ENCODE measurements around the gene SYNE2.
A peak's percentile ranks its signal among the peaks of the same experiment; 100 is the strongest.
"Not testable (repeated sequence)": the region's sequence is repeated elsewhere in the genome, so short reads cannot be mapped to it uniquely, and the experiment has no call there.

SYNE2 gene

DNA sequence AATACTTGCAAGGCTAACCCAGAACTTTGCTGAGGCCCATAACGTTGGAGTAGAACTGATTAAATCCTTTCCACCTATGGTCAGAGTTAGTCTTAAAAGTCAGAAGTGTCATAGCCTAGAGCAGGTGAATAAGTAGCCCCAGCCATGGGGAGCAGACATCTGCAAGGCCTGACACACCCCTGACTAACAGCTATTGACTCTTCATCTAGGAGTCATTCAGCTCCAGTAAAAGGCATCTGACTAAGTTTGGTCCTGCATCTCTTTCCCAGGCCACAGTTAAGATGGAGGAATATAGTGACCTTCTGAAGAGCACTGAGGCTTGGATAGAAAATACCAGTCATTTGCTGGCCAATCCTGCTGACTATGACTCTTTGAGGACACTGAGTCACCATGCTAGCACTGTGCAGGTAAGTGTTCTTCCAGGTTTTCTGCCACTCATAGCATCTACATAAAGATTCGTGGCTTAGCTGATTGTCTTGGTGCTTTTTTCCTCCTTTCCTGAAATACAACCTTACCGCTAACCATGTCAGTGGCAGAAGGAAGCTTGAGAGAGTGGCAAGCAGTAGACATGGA is 228.5 kb downstream of the SYNE2 start:
- no peak for DNase-seq (ENCODE audit: low read depth)

DNA sequence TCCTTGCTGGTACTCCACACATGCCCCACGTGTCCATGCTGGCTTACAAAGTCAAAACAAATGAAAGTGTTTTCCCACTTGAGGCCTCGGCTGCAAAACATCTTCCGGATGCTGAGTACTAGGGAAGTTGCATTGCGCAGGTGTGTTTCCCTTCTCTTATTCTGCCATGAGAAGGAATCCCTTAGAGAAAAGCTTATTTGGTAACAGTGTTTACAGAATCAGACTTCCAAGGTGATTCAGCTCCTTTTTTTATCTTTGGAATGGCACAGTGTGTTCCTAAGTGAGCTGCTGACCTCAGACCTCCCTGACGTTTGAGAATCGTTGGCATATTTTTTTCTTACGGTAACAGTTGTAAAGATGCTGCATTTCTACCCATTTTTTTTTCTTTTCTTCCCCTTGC is 230.0 kb downstream of the SYNE2 start:
- no peak for DNase-seq (ENCODE audit: low read depth)

DNA sequence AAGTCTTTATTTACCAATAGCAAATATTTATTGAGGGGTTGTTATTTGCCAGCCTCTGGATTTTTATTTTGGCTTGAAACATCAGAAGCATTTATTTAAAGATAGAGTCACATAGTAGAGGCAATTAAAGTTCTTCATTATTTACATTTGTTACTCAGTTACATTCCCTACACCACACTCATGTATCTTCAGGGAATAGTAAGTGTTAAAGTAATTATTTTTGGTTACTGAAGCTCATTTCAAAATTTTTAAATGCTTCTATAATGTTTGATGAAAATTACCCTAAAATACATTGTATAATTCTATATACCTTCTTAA is 235.8 kb downstream of the SYNE2 start:
- no peak for DNase-seq (ENCODE audit: low read depth)

DNA sequence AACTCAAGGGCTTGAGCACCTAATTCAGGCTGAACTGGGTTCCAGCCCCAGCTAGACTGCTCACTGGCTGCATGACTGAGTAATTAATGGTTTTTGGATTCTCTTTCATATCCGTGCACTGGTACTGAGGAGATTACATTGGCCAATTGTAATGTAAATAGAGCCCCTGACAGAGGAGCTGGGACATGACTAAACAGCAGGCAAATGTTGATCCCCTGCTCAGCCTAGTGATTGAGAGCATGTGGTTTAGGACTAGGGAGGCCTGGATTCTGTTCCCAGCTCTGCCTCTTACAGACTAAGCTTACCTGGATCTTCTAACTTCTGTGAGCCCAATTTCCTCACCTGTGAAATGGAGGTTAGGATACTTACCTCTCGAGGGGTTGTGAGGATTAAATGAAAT is 237.1 kb downstream of the SYNE2 start:
- no peak for DNase-seq (ENCODE audit: low read depth)

DNA sequence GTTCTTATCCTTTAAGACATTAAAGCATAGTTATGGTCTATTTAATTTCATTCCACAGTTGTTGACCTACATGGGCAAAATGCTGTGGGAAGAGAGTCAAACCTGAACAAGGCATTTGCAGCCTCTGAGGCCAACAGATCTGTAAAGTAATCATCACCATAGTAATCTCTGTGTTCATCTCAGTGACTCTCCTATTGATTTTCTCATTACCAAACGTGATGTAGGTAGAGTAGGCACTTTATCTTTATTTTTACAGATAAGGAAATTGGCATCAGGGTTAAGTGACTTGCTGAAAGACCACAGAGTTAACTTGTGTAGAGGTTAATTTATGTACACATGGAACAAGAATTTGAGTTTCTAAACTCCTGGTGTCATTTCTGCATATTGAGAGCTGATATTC is 238.4 kb downstream of the SYNE2 start:
- DNase-seq (ENCODE audit: low read depth), result no peak

DNA sequence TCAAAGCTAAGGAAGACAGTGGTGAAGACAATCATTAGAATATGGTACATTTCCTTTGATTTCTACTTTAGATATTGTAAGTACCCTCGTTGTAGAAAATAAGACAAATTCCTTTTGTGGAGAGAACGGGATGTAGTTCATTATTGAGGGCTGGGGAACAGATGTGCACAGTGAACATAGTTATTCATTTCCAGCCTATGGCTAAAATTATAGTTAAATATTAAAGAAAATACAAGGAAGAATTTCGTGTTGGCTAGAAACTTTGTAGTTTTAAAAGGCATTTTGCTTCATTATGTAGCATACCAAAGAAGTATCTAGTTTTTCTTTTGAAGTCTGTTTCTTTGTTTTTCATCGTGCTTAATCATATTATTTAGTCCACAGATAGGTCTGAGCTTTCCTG is 239.5 kb downstream of the SYNE2 start:
- no peak for DNase-seq (ENCODE audit: low read depth)

DNA sequence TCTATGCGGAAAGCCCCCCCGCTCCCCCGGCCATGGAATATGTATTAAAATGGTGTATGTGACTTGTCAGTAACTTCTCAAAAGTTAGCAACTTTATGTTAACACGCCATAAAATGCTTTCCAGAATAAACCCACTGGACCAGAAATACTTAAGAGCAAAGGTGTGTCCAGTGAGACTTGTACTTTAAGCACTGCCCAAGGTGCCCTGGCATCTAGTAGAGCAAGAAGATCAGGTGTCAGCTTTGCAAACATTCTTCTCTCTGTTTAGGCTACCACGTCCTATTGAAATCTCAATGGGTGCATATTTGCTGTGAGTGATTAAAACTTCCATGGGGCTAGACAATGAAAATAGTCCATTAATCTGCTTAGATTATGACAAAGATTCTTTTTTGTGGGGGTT is 240.1 kb downstream of the SYNE2 start:
- DNase-seq (ENCODE audit: low read depth), result no peak

DNA sequence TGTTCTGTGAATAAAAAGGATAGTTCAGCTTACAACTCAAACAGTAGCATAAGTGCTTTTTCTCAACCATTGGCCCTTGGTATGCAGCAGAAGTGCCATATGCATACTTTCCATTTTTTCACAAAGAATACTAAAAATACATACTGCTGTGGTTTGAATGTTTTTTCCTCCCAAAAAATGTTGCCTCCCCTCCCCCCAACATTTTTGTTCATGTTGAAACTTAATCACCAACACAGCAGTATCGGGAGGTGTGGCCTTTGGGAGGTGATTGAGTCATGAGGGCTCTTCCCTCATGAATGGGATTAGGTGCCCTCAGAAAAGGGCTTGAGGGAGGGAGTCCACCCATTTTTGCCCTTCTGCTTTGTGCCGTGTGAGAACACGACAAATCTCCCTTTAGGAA is 242.8 kb downstream of the SYNE2 start:
- peak; percentile 48 for DNase-seq (ENCODE audit: low read depth)

DNA sequence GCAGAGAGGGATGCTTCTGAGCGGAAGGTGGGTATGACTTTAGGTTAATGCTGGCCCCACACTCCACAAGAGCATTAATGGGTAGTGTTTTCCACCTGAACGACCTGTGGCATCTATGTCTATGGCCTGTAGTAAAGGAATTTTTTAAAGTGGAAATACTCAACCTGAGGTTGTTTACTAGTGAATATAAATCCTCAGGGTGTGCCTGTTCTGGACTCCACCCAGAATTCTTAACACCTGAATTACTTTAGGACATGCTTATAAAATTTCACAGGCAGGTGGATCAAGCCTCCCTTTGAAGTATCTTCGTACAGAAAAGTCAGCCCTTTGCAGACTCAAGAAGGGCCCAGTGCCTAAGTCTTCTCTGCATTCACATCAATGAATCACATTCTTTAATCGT is 245.3 kb downstream of the SYNE2 start:
- DNase-seq (ENCODE audit: low read depth), result no peak

DNA sequence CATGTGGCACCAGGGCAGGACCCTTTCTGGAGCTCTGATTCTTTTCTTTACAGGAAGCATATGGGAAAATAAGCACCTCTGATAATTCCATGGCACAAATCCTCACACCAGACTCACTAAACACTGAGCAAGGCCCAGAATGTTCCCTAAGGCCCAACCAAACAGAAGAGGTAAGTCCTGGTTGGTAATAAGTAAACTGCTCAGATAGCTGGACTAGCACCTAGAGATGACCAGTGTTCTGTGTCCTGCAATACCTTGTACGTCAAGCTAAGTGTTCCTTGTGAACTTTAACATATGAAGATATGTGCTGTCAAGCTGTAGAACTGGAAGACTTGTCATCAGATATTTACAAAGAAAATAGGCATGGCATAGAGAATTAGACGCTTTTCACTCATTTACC is 254.6 kb downstream of the SYNE2 start:
- no peak for DNase-seq (ENCODE audit: low read depth)

DNA sequence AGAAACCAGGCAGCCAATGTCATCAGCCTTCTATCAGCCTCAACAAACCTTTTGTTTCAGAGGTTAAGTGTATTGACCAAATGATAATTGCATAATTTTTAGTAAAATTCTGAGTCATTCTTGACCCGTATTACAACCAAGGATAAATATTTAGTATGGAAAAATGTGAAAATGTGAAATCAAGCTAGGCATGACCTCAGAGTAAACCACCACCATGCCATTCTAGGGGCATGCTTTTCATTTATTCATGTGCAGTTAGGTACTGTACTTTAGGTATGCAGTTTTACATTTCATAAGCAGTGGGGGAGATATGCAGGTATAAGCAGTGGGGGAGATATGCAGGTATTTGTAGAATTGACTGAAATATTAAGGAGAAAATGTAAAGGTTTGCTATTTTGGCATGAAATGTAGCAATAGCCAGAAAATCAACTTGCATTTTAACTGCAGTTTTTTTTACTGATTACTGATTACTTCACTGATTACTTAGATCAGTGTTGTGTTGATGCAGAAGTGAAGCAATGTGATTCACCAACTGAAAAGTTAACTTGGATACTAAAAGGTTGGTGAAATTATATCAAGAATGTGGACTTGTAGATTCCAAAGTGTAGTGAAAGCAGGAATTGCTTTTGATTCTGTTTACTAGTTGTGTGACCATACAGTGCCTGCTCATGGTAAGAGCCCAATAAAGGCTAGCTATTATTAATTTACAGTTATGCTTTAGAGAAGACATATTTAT is 257.2 kb downstream of the SYNE2 start:
- DNase-seq (ENCODE audit: low read depth), result no peak

DNA sequence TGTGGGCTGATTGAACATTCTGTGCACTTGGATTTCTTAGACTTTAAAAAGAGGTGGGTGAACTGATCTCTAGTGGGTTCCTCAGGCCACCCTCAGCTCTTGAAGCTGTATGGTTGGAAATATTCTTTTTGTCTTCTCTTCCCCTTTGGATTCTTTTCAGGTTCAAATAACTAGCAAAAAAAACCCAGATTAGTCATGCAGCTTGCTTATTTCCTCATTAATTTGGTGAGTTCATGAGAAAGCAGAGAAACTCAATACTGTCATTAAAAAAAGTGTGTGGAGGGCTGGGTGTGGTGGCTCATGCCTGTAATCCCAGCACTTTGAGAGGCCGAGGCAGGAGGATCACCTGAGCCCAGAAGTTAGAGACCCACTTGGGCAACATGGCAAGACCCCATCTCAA is 258.0 kb downstream of the SYNE2 start:
- DNase-seq (ENCODE audit: low read depth), result no peak

DNA sequence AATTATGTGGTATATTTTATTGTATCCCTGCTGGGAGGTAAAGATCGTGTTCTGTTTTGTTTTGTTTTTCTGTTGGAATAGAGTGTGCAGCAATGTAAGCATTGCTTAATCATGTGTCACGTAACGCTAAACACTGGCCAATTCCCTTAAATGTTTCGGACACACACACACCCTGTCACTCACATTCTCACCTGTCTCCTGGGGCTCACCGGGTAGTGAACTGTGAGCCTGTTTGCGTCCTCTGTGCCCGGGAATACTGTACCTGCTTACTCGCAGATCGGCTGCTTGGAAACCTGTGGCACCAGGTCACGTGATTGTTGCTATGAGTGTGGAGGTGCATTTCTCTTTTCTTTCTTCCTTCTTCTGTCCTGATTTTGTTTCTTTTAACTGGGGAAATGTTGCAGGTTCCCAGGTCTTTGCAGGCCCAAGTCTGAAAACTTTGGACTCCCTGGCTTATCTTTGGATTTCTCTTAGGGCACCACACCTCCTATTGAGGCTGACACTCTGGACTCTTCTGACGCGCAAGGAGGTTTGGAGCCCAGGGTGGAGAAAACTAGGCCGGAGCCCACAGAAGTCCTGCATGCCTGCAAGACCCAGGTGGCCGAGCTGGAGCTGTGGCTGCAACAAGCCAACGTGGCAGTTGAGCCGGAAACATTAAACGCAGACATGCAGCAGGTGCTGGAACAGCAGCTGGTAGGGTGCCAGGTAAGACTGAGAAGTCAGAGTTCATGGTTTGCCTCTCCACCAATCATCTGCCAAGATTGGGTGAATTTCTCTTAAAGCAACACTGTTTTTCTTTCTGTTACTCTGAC is 260.3 kb downstream of the SYNE2 start:
- DNase-seq (ENCODE audit: low read depth), result no peak

DNA sequence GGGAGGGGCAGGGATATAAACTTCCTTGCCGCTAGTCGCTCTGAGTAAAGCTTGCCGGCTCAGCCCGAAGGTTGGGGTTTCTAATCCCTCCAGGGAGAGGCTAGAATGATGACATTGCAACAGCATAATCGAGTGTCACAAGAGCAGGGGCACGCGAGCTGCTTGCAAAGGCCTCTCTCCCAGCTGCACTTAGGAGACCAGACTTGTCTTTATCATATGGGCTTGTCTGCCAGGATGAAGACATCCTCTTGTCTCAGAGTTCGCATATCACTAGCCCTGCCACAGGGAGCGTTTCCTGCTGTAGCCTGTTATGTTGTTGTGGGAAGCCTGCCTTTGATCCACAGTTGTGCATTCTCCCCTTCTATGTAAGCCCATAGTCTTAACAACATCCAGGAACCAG is 261.4 kb downstream of the SYNE2 start:
- no peak for DNase-seq (ENCODE audit: low read depth)

DNA sequence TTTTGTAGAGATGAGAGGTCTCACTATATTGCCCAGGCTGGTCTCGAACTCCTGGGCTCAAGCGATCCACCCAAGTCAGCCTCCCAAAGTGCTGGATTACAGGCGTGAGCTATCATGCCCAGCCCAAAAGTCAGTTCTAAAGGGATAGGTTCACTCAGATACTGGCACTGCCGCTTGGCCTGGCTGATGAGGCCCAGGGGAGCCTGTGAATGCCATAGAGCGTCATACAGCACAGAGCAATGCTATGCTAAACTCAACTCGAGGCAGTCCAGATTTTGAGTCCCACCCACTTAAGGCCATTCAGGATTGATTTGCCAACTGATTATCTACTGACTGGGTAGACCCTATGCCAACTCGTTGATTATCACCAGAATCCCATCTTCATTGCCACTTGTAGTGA is 262.0 kb downstream of the SYNE2 start:
- DNase-seq (ENCODE audit: low read depth), result no peak

DNA sequence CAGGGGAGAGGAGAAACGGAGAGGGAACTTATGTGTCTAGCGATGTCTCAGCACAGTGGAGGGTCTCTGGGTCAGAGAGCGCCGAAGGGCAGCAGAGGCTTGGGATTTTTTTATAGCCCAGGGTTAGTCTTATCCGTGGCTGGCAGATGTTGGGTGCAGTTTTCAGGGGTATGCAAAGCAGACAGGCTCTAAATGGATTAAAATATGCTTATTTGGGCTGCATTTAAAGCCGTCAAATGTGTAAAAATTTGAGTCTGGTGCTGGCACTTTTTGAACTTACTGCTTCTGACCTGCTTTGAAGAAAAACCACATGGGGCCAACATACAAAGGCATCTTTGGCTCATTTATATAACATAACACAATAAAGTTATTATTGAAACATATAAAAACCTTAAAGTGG is 262.6 kb downstream of the SYNE2 start:
- DNase-seq (ENCODE audit: low read depth), result no peak

DNA sequence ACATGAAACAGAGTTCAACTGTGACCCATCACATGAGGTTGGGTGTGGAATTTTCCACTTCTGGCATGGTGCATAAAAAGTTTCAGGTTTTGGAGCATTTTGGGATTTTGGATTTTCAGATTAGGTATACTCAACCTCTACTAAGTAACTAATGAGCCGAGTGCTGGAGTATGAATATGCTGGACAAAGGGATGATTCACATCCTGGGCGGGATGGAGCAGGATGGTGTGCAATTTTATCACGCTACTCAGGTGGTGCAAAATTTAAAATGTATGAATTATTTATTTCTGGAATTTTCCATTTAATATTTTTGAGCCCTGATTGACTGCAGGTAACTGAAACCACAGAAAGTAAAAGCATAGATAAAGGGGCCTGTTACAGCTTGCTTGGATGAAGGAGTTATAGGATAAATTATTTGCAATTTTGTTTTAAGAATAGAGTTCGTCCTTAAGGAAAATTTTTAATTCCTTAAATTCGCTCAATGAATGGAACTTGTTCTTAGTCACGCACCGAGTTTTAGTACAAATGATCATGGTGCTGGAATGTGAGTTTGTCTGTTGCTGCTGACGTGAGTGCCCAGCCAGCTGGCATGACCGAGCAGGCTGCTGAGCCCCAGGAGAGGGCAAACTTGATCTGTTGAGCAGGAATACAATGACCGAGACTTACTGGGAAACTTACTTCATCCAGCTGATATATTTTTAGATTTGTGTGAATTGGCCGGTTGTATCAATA is 265.0 kb downstream of the SYNE2 start:
- DNase-seq (ENCODE audit: low read depth), result no peak

DNA sequence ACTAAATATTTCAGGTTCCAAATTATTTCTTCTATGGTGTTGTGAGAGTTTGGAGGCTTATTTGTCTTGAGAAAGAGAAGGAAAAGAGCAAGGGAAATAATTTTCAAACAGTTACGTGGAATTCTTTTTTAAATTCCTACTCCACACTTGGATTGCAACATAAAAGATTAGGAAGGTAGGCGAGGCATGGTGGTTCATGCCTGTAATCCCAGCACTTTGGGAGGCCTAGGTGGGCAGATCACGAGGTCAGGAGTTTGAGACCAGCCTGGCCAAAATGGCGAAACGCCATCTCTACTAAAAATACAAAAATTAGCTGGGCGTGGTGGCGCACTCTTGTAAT is 265.6 kb downstream of the SYNE2 start:
- DNase-seq (ENCODE audit: low read depth), result not testable (repeated sequence)

DNA sequence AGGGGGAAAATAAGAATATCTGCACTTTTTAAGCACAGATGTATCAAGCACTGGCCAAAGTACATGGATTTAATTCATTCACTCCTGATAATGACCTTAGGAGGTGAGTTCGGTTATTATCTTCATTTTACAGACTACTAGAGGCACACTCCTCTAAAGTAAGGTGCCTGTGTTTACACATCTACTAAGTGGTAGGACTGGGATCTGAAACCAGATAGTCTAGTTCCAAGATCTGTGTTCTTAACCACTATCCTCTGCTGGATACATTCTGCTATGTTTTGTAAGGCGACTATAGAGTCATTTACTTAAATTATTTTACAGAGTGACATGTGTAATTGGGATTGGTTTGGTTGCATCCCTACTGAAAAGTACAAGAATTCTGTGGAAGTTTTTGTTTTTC is 266.1 kb downstream of the SYNE2 start:
- DNase-seq (ENCODE audit: low read depth), result no peak

DNA sequence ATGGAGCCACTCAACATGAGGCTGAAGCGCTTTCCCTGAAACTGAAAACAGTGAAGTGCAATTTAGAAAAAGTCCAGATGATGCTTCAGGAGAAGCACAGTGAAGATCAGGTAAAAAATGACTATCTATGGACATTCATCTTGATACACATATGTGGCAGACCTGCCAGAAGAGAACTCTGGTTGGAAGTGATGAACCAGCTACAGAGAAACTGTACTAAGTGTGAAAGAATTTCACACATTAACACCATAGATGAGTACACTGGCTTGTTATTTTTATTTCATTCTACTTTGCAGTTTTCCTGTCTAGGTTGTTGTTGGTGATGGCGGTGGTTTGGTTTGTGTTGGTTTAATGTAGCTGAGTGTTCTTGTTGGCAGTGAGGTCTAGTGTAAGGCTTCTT is 266.7 kb downstream of the SYNE2 start:
- DNase-seq (ENCODE audit: low read depth), result no peak

DNA sequence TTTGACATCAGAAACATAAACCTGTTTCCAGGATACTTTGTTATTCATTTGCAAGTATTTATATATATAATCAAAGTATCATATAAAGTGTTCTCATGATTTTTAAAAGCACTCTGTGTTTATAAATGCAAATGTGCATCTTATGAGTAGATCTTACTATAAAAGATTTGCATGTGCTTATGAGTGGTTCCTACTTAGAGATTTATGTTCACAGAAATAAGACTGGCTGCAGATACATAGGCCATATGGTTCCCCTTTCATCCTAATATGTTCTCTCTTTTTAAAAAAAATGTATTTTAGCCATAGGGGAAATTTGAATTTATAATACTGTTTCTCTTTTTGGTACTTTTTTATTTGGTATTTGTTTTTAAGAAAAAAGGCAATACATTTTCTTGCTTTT is 267.2 kb downstream of the SYNE2 start:
- DNase-seq (ENCODE audit: low read depth), result no peak

DNA sequence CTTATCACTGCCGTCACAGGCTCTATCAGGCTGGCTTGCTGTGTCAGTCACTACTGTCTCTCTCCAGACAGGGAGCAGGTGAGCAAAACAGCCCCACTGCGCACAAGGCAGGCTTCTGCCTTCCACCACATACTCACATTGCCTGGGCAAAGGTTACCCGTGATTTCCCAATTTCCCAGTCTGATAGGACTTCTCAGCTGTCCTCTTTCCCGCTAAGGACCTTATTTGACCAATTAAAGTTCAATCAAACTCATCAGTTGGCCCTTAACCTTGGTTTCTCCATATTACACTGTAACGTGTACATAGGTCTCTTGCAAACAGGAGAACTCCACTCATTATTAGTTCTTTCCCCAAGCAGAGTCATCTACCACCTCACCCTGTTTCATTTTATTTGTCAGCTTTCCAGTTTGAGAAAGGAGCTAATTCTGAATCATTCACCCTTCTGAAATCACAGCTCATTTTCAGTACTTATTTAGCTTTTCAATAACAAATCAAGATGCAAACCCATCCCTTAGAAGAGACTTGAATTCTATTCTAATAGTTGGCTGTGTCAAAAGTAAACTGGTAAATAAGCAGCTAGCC is 270.5 kb downstream of the SYNE2 start:
- DNase-seq (ENCODE audit: low read depth), result no peak

DNA sequence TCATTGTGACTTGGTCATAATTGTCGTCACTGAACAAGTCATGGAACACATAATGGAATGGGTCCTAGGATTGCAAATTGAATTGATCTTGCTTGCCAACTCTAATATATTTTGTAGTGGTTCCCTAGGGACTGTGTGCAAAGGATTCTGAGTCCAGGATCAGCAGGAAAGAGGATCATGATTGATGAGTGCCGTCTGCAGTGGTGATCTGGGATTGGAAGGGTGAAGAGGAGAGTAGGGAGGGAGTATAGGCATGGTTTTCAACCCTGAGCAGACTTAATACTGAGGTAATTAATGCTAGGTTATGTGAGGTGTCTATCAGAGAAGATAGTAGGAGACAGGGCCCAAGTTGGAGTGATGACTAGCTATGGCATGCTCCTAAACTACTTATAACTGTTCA is 272.5 kb downstream of the SYNE2 start:
- no peak for DNase-seq (ENCODE audit: low read depth)
